Parathyroid adenoma (tissue), 2 donors: ENCODE results near the gene BCL11A.

Experiments
- H2AFZ ChIP-seq: fragments of 300-600 bp; sonication (generic); one replicate; pipeline ENCODE4 v1.7.0; 2017; ENCODE audit warnings: antibody characterized with exemption, mild to moderate bottlenecking
- H3K27ac ChIP-seq: fragments of 300-600 bp; sonication (generic); one replicate; pipeline ENCODE4 v1.7.0; 2017
- H3K27me3 ChIP-seq: fragments of 300-600 bp; sonication (generic); one replicate; pipeline ENCODE4 v1.7.0; 2017; ENCODE audit warnings: low read length; ENCODE audit not compliant: control insufficient read depth, insufficient read depth
- H3K36me3 ChIP-seq: fragments of 300-600 bp; sonication (generic); one replicate; pipeline ENCODE4 v1.7.0; 2017; ENCODE audit warnings: low read length; ENCODE audit not compliant: control insufficient read depth, insufficient read depth
- H3K4me1 ChIP-seq: fragments of 300-600 bp; sonication (generic); one replicate; pipeline ENCODE4 v1.7.0; 2017; ENCODE audit warnings: control low read depth
- H3K4me2 ChIP-seq: fragments of 300-600 bp; sonication (generic); one replicate; pipeline ENCODE4 v1.7.0; 2017; ENCODE audit warnings: low read length
- H3K4me3 ChIP-seq: fragments of 300-600 bp; sonication (generic); one replicate; pipeline ENCODE4 v1.7.0; 2017; ENCODE audit warnings: low read depth, low read length
- H3K79me2 ChIP-seq: fragments of 300-600 bp; sonication (generic); one replicate; pipeline ENCODE4 v1.7.0; 2017; ENCODE audit warnings: control low read depth
- H3K9ac ChIP-seq: fragments of 300-600 bp; sonication (generic); one replicate; pipeline ENCODE4 v1.7.0; 2017; ENCODE audit warnings: mild to moderate bottlenecking
- H3K9me3 ChIP-seq: fragments of 300-600 bp; sonication (generic); one replicate; pipeline ENCODE4 v1.7.0; 2017; ENCODE audit warnings: low read length; ENCODE audit not compliant: control insufficient read depth
- TF ChIP-seq, protein P1 (sequence below): fragments of 300-600 bp; sonication (generic); IDR thresholded peaks from one replicate; pipeline ENCODE4 v1.7.0; 2017; ENCODE audit warnings: antibody characterized with exemption, mild to moderate bottlenecking
- donor health status: primary hyperparathyroidism.

The BCL11A gene

DNA sequence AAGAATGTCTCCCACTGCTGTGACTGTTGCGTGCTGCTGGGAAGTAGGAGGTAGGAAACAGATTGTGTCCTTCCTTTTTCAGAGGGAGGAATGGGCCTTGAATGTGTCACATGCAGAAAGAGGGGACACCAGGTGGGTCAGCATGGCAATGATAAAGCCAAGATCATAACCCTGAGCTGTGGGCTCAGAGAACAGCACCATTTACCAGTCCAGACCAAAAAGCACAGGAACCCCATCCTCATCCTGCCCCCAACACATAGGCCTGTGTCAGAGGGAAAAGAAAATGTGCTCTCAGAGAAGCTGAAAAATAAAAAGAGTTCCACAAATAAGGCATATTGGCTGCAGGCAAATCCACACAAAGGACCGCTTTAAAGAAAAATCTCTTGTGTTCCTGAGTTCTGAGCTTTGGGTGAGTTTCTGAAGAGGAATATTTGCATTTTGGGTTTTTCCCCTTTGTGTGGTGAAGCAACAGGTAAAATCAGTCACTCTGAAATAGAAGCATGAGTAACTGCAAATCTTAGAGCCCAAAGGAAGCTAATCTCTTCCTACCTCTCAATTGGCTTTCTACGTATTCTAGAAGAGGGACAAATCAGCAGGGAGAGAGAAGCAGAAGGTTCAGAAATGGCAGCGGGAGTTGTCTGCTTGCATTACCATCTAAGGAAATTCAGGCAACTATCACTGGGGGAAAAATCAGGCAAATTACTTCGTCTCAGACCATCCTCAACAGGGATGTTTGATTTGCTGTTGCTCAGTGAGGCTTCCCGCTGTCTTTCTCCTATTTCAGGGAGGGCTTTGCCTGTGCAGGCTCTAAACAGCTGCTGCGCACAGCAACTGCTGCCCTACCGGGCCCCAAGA lies 106.8 kb downstream of the BCL11A start:
- no peak overlapping the region for H3K9ac ChIP-seq
- H3K9me3 ChIP-seq, result no peaks in the 10 kb centered on the region
- H3K4me3 ChIP-seq, result no peak overlapping the region
- H3K4me1 ChIP-seq, result no peaks in the 10 kb centered on the region
- TF ChIP-seq, protein P1, sequence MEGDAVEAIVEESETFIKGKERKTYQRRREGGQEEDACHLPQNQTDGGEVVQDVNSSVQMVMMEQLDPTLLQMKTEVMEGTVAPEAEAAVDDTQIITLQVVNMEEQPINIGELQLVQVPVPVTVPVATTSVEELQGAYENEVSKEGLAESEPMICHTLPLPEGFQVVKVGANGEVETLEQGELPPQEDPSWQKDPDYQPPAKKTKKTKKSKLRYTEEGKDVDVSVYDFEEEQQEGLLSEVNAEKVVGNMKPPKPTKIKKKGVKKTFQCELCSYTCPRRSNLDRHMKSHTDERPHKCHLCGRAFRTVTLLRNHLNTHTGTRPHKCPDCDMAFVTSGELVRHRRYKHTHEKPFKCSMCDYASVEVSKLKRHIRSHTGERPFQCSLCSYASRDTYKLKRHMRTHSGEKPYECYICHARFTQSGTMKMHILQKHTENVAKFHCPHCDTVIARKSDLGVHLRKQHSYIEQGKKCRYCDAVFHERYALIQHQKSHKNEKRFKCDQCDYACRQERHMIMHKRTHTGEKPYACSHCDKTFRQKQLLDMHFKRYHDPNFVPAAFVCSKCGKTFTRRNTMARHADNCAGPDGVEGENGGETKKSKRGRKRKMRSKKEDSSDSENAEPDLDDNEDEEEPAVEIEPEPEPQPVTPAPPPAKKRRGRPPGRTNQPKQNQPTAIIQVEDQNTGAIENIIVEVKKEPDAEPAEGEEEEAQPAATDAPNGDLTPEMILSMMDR, result no peak
- H3K36me3 ChIP-seq, result no peaks in the 10 kb centered on the region
- no peaks in the 10 kb centered on the region for H3K79me2 ChIP-seq
- H3K4me2 ChIP-seq, result no peak overlapping the region
- no peak overlapping the region for H2AFZ ChIP-seq
- H3K27ac ChIP-seq, result no peak overlapping the region
- H3K27me3 ChIP-seq, result no peaks in the 10 kb centered on the region

DNA sequence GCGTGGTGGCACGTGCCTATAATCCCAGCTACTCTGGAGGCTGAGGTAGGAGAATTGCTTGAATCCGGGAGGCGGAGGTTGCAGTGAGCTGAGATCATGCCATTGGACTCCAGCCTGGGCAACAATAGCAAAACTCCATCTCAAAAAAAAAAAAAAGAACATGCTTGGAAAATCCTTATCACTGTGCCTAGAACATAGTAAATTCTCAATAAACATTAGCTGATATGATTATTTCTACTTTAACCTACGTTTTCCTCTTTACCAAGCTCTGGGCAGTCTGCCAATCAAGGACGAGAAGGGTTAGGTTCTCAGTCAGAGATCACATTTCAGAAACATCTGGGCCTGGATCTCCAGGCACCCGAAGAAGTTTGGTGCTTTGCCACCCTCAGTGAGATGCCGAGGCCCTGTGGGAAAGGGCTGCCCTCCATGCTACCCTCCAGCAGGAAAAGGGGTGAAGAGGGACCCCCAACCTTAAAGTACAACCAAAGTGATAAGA lies 107.7 kb downstream of the BCL11A start:
- Histone ChIP-seq H3K4me1 (no peaks in the 10 kb centered on the region), H3K79me2 (no peaks in the 10 kb centered on the region), H3K9ac (no peak overlapping the region), H3K36me3 (no peaks in the 10 kb centered on the region), H3K4me3 (no peak overlapping the region), H3K27me3 (no peaks in the 10 kb centered on the region), H3K9me3 (no peaks in the 10 kb centered on the region), H3K27ac (no peak overlapping the region), H2AFZ (no peak overlapping the region), H3K4me2 (no peak overlapping the region)
- TF ChIP-seq, protein P1, result no peak

DNA sequence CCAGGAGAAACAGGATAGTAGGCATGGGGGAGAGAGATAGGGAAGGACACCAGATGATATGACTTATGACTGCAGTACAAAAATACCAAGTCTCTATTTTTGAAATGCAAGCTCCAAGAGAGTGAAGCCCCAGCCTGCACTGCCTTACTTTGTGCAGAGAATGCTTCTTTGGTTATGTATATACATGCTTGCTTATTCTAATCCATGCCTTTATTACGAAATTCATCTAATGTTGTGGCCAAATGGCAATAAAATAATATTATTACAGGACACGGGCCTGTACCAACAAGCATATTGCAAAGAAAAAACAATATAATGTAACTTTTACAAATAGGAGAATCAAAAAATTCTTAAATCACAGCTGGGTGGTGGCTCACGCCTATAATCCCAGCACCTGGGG lies 110.8 kb downstream of the BCL11A start:
- Histone ChIP-seq H3K27me3 (no peaks in the 10 kb centered on the region), H3K9me3 (no peaks in the 10 kb centered on the region), H3K4me1 (no peaks in the 10 kb centered on the region), H3K4me3 (no peak overlapping the region), H2AFZ (no peak overlapping the region), H3K36me3 (no peaks in the 10 kb centered on the region), H3K79me2 (no peaks in the 10 kb centered on the region), H3K9ac (no peak overlapping the region), H3K27ac (no peak overlapping the region), H3K4me2 (no peak overlapping the region)
- TF ChIP-seq, protein P1, result no peak

DNA sequence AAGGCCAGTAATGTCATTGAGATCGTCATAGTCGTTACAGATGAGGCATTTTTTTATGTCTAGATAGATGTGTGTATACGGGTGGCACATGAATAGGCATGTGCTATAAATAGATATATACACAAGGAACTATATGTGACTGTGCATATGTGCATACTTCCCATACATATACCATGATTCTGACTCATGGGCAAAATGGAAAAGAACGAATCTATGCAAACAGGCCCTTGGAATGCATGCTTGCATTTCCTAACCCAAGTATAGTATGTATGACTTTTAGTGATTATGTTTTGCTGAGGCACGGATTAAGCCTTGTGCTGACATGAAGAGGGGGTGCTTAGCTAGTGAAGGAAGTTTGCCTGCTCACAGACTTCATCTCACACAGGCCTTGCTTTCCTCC lies 111.7 kb downstream of the BCL11A start:
- Histone ChIP-seq H3K9me3 (no peaks in the 10 kb centered on the region), H3K36me3 (no peaks in the 10 kb centered on the region), H3K4me2 (no peak overlapping the region), H3K4me1 (no peaks in the 10 kb centered on the region), H3K27ac (no peak overlapping the region), H3K27me3 (no peaks in the 10 kb centered on the region), H3K4me3 (no peak overlapping the region), H3K9ac (no peak overlapping the region), H3K79me2 (no peaks in the 10 kb centered on the region), H2AFZ (no peak overlapping the region)
- TF ChIP-seq, protein P1, result no peak

DNA sequence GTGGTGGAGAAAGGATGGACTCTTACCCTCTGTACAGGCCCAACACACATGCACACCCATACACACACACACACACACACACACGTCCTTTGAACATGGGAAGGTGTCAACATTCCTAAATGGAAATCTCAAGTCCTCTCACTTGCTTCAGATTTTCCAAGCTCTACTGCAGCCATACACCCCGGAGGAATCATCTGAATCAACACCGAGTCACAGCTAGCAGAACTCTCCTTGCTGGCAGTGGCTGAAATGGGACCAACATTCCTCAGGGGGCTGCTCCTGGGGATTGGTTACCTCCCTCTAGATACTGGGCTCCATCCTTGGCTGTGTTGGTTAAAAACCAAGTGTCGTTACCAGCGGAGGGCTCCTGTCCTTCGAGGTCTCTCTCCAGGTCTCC lies 112.7 kb downstream of the BCL11A start:
- Histone ChIP-seq H3K27me3 (no peaks in the 10 kb centered on the region), H3K27ac (no peak overlapping the region), H3K36me3 (no peaks in the 10 kb centered on the region), H3K4me3 (no peak overlapping the region), H3K79me2 (no peaks in the 10 kb centered on the region), H3K9ac (no peak overlapping the region), H3K4me1 (no peaks in the 10 kb centered on the region), H3K4me2 (no peak overlapping the region), H3K9me3 (no peaks in the 10 kb centered on the region), H2AFZ (no peak overlapping the region)
- TF ChIP-seq, protein P1, result no peak
